A549 treated with CpdA at 1 μM for 4 hours (cell line): ENCODE results near the gene KRTAP4-8. TPM values are rescaled to one million over a fixed set of nuclear protein-coding genes. Genes with fewer than 3 reads are reported as not detected.

ENCODE experiments used
- total RNA-seq: library from RNA; stranded (reverse); fragments of 200-300 nt; extraction: Qiagen RNA extraction; gene quantifications from 5 replicates; pipeline ENCODE4 v1.2.3, GENCODE V29; 2022; ENCODE audit warnings: low read depth

KRTAP4-8 gene
- total RNA-seq, result 0.05 to 0.12 TPM in 2 of 5 replicates, not detected in the others

GRCh38 chr17:41098042-41098441 is at the start of gene KRTAP4-8:
Gene KRTAP4-8 (minus strand): TSS chr17:41098142. CDS start chr17:41098084, 58 bp downstream.

GRCh38 chr17:41140360-41141131 is 42.6 kb upstream of the KRTAP4-8 start, which contains the start of gene KRTAP4-6:
Gene KRTAP4-6 (minus strand): TSS chr17:41140544. CDS start chr17:41140487, 57 bp downstream.

DNA sequence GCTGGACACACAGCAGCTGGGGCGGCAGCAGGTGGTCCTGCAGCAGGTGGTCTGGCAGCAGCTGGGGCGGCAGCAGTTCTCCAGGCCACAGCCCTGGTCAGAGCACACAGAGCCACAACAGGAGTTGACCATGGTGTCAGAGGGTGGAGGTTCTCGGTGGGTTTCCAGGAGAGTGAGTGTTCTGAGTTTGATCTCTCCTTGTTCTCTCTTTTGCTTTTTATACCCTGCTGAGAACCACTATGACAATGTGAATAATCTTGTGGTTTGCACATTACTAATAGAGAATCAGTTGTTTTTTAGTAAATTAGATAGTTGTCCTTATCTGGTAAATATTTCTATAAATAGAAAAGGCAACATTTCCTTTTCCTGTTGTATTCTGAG is 26.0 kb upstream of the KRTAP4-8 start, which contains the start of gene KRTAP4-12:
KRTAP4-12 (minus strand) TSS at position 192 of the 381 bp plus-strand sequence; CDS start at position 132, 60 bp downstream.

DNA sequence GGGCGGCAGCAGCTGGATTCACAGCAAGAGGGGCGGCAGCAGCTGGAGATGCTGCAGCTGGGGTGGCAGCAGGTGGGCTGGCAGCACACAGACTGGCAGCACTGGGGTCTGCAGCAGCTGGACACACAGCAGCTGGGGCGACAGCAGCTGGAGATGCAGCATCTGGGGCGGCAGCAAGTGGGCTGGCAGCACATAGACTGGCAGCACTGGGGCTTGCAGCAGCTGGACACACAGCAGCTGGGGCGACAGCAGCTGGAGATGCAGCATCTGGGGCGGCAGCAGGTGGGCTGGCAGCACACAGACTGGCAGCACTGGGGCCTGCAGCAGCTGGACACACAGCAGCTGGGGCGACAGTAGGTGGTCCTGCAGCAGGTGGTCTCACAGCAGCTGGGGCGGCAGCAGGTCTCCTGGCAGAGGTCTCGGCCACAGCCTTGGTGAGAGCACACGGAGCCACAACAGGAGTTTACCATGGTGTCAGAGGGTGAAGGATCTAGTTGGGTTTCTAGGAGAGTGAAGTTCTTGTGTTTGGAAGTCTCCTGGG is 20.0 kb upstream of the KRTAP4-8 start, which contains the start of gene KRTAP4-11:
KRTAP4-11 (minus strand) TSS at position 528 of the 541 bp plus-strand sequence; CDS start at position 470, 58 bp downstream.

GRCh38 chr17:41105347-41105746 is 7.4 kb upstream of the KRTAP4-8 start, which contains the start of gene KRTAP4-9:
Gene KRTAP4-9 (plus strand): TSS chr17:41105389. CDS start chr17:41105389, 0 bp downstream.

GRCh38 chr17:41101586-41102259 is 3.8 kb upstream of the KRTAP4-8 start, which contains the start of gene KRTAP4-16:
Gene KRTAP4-16 (minus strand): TSS chr17:41102209. CDS start chr17:41102209, 0 bp downstream.

DNA sequence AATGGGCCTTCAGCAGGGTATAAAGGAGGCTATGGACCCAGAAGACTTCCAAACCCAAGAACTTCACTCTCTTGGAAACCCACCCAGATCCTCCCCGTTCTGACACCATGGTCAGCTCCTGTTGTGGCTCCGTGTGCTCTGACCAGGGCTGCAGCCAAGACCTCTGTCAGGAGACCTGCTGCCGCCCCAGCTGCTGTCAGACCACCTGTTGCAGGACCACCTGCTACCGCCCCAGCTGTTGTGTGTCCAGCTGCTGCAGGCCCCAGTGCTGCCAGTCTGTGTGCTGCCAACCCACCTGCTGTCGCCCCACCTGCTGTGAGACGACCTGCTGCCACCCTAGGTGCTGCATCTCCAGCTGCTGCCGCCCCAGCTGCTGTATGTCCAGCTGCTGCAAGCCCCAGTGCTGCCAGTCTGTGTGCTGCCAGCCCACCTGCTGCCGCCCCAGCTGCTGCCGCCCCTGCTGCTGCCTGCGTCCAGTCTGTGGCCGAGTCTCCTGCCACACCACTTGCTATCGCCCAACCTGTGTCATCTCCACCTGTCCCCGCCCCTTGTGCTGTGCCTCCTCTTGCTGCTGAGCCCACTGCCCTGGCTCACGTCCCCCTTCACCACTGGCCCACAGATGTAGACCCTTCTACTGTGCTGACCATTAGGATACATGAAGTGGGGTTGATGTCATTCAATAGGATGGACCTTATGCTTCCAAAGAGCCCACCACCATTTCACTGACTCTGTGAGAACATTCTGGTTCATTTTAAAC is 13.7 kb downstream of the KRTAP4-8 start, which contains the start of gene KRTAP4-7:
KRTAP4-7 (plus strand) TSS at position 51 of the 757 bp plus-strand sequence; CDS start at position 108, 57 bp downstream.

DNA sequence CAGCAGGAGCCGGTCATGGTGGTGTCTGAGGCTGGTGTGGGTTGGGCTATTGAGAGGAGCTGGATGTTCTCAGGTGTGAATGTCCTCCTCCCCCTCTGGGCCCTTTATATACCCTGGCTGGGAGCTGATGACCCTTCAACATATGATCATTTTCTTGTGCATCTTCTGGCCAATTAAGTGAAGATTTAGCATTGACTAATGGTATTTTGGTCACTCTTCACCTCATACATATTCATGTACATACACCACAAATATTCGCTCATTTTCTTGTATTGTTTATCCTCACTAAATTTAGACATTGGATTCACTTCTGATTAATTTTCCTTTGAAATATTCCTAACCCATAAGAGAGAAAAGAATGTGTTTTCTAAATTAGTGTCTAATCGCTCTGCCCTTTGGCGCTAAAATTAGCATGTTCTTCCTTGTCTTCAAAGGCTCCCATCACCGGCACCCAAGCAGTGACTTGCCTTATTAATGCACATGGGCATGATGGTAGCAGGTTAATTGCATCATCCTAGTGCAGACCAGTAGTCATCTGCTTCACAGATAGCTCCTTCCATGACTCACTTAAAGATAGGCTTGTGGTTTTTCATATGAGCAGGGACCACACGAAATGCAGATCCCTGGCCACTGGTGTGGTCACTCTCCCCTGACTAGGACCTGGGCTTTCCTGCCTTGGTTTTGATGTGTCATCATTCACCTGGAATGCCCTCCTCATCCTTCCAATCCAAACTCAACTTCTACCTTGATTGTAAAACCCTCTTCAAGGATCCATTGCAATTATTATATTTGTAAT is 31.9 kb downstream of the KRTAP4-8 start, which contains the start of gene KRTAP2-4:
KRTAP2-4 (minus strand) TSS at position 51 of the 796 bp plus-strand sequence; CDS start at position 17, 34 bp downstream.

DNA sequence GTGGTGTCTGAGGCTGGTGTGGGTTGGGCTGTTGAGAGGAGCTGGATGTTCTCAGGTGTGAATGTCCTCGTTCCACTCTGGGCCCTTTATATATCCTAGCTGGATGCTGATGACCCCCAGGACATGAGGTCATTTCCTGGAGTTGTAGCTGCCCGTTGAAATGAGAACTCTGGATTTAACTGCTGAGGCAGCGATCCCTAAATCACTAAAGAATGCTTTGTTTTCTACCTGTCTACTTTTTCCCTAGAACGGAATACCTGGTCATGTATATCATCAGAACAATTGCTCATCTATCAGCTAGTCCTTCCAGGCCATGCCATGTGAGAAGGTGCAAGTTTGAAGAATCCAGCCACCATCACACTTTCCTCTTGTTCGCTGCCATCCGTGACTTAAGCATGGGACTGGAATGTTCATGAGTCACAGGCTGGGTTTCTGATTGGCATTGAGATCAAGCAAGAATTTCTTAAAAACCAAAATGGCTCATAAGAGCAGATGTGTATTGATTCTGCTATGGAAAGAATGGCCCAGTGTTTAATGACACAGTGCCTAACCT is 37.8 kb downstream of the KRTAP4-8 start, which contains the start of gene KRTAP2-3:
KRTAP2-3 (minus strand) TSS at position 63 of the 553 bp plus-strand sequence. CDS start 64 bp downstream, outside the sequence.

GRCh38 chr17:41055130-41055529 is 42.8 kb downstream of the KRTAP4-8 start, which contains the start of gene KRTAP2-2:
Gene KRTAP2-2 (minus strand): TSS chr17:41055230. CDS start chr17:41055211, 19 bp downstream.

Other genes with a start within 250 kb of the KRTAP4-8 start
- gene KRT12, start 230.9 kb downstream of the KRTAP4-8 start, total RNA-seq, result 0.08 TPM in 1 of 5 replicates, not detected in the others
- 0.17 to 0.52 TPM (median 0.26 TPM) in 5 replicates for gene KRT20, start 212.9 kb downstream of the KRTAP4-8 start, total RNA-seq
- gene KRT23, start 160.5 kb downstream of the KRTAP4-8 start, total RNA-seq, result 0.08 TPM in 1 of 5 replicates, not detected in the others
- not detected in 5 replicates for gene KRT39, start 131.2 kb downstream of the KRTAP4-8 start, total RNA-seq
- gene KRT40, start 113.8 kb downstream of the KRTAP4-8 start, total RNA-seq, result not detected in 5 replicates
- gene KRTAP3-3, start 104.0 kb downstream of the KRTAP4-8 start, total RNA-seq, result not detected in 5 replicates
- 0.16 to 0.35 TPM (median 0.30 TPM) in 3 of 5 replicates, not detected in the others for gene KRTAP3-2, start 98.2 kb downstream of the KRTAP4-8 start, total RNA-seq
- not detected in 5 replicates for gene KRTAP3-1, start 89.0 kb downstream of the KRTAP4-8 start, total RNA-seq
- gene KRTAP1-5, start 70.9 kb downstream of the KRTAP4-8 start, total RNA-seq, result 0.12 TPM in 1 of 5 replicates, not detected in the others
- not detected in 5 replicates for gene KRTAP1-4, start 67.9 kb downstream of the KRTAP4-8 start, total RNA-seq
- not detected in 5 replicates for gene KRTAP1-3, start 63.3 kb downstream of the KRTAP4-8 start, total RNA-seq
- not detected in 5 replicates for gene KRTAP1-1, start 56.7 kb downstream of the KRTAP4-8 start, total RNA-seq
- not detected in 5 replicates for gene KRTAP2-1, start 50.8 kb downstream of the KRTAP4-8 start, total RNA-seq
- not detected in 5 replicates for gene KRTAP2-2, start 42.9 kb downstream of the KRTAP4-8 start, total RNA-seq
- gene KRTAP2-3, start 38.0 kb downstream of the KRTAP4-8 start, total RNA-seq, result 0.08 TPM in 1 of 5 replicates, not detected in the others
- not detected in 5 replicates for gene KRTAP2-4, start 32.3 kb downstream of the KRTAP4-8 start, total RNA-seq
- not detected in 5 replicates for gene KRTAP4-7, start 14.0 kb downstream of the KRTAP4-8 start, total RNA-seq
- gene KRTAP4-16, start 4.1 kb upstream of the KRTAP4-8 start, total RNA-seq, result not detected in 5 replicates
- gene KRTAP4-9, start 7.2 kb upstream of the KRTAP4-8 start, total RNA-seq, result not detected in 5 replicates
- not detected in 5 replicates for gene KRTAP4-11, start 20.2 kb upstream of the KRTAP4-8 start, total RNA-seq
- not detected in 5 replicates for gene KRTAP4-12, start 26.0 kb upstream of the KRTAP4-8 start, total RNA-seq
- not detected in 5 replicates for gene KRTAP4-6, start 42.4 kb upstream of the KRTAP4-8 start, total RNA-seq
- gene KRTAP4-5, start 51.7 kb upstream of the KRTAP4-8 start, total RNA-seq, result not detected in 5 replicates
- gene KRTAP4-4, start 62.6 kb upstream of the KRTAP4-8 start, total RNA-seq, result not detected in 5 replicates
- gene KRTAP4-3, start 70.1 kb upstream of the KRTAP4-8 start, total RNA-seq, result not detected in 5 replicates
- not detected in 5 replicates for gene KRTAP4-2, start 80.1 kb upstream of the KRTAP4-8 start, total RNA-seq
- 0.07 to 0.56 TPM (median 0.26 TPM) in 4 of 5 replicates, not detected in the other for gene KRTAP4-1, start 86.8 kb upstream of the KRTAP4-8 start, total RNA-seq
- not detected in 5 replicates for gene KRTAP9-1, start 91.7 kb upstream of the KRTAP4-8 start, total RNA-seq
- gene KRTAP9-2, start 128.5 kb upstream of the KRTAP4-8 start, total RNA-seq, result not detected in 5 replicates
- gene KRTAP9-3, start 134.3 kb upstream of the KRTAP4-8 start, total RNA-seq, result not detected in 5 replicates
- gene KRTAP9-8, start 139.9 kb upstream of the KRTAP4-8 start, total RNA-seq, result not detected in 5 replicates
- not detected in 5 replicates for gene KRTAP9-4, start 151.5 kb upstream of the KRTAP4-8 start, total RNA-seq
- gene KRTAP9-9, start 157.2 kb upstream of the KRTAP4-8 start, total RNA-seq, result not detected in 5 replicates
- not detected in 5 replicates for gene KRTAP9-6, start 167.2 kb upstream of the KRTAP4-8 start, total RNA-seq
- not detected in 5 replicates for gene KRTAP9-7, start 177.6 kb upstream of the KRTAP4-8 start, total RNA-seq
- not detected in 5 replicates for gene KRTAP29-1, start 204.7 kb upstream of the KRTAP4-8 start, total RNA-seq
- gene KRTAP16-1, start 211.2 kb upstream of the KRTAP4-8 start, total RNA-seq, result not detected in 5 replicates
- gene KRTAP17-1, start 217.6 kb upstream of the KRTAP4-8 start, total RNA-seq, result not detected in 5 replicates